Measurements from ENCODE around the gene ERCC5.

GRCh38 chr13:102838273-102838672, 7.6 kb upstream of the ERCC5 start:
- TF ChIP-seq, protein P1, sequence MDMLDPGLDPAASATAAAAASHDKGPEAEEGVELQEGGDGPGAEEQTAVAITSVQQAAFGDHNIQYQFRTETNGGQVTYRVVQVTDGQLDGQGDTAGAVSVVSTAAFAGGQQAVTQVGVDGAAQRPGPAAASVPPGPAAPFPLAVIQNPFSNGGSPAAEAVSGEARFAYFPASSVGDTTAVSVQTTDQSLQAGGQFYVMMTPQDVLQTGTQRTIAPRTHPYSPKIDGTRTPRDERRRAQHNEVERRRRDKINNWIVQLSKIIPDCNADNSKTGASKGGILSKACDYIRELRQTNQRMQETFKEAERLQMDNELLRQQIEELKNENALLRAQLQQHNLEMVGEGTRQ (IDR thresholded peaks at IDR 0.05; ENCODE audit: low read length) = no peak
- TF ChIP-seq CTCF (IDR thresholded peaks at IDR 0.05; ENCODE audit: control extremely low read depth in 1 of 3, insufficient read depth in 1 of 3, low read depth in 1 of 3, low read length in 3 of 3) (no peak), GABPA (IDR thresholded peaks at IDR 0.05; ENCODE audit: borderline replicate concordance, insufficient read depth, low read length) (no peak), EZH2 (IDR thresholded peaks at IDR 0.05; ENCODE audit: low read depth, low read length, severe bottlenecking) (no peak), TCF12 (IDR thresholded peaks at IDR 0.05; ENCODE audit: low read depth, low read length) (no peak), ASH2L (IDR thresholded peaks at IDR 0.05; ENCODE audit: low read length) (no peak), POLR2A (IDR thresholded peaks at IDR 0.05; ENCODE audit: control extremely low read depth in 1 of 2, low read depth in 2 of 2, low read length in 2 of 2) (no peak)
